Measurements from ENCODE around the gene GPR27.

The GPR27 gene

GRCh38 chr3:71784914-71785531, 31.4 kb downstream of the GPR27 start, which contains the start of gene PROK2:
PROK2 (minus strand) TSS chr3:71785148; CDS start chr3:71785052, 96 bp downstream.
- peak; percentile 31 for DNase-seq
- Histone ChIP-seq H3K4me1 (0 out of 2 replicates have a peak, but pooled peaks cover 4% of the 10 kb centered on the region), H3K27me3 (peaks cover 40% of the 10 kb centered on the region), H3K4me3 (ENCODE audit: low read depth, low read length) (peak within 1 kb of the TSS; percentile 40), H3K36me3 (no peaks in the 10 kb centered on the region), H3K9me3 (no peaks in the 10 kb centered on the region)
- TF ChIP-seq CTCF (IDR thresholded peaks at IDR 0.05; ENCODE audit: low read depth, low read length) = no peak

GRCh38 chr3:71785532-71786216, 32.0 kb downstream of the GPR27 start:
- Histone ChIP-seq H3K9me3 (no peaks in the 10 kb centered on the region), H3K4me1 (0 out of 2 replicates have a peak, but pooled peaks cover 4% of the 10 kb centered on the region), H3K27me3 (peaks cover 40% of the 10 kb centered on the region), H3K36me3 (no peaks in the 10 kb centered on the region), H3K4me3 (ENCODE audit: low read depth, low read length) (no peak overlapping the region)
- no peak for DNase-seq
- TF ChIP-seq CTCF (IDR thresholded peaks at IDR 0.05; ENCODE audit: low read depth, low read length) = no peak

- no peaks in the 10 kb centered on the region for H3K36me3 ChIP-seq
- no peaks in the 10 kb centered on the region for H3K9me3 ChIP-seq
- H3K4me3 ChIP-seq (ENCODE audit: low read depth, low read length) = no peak overlapping the region
- H3K27me3 ChIP-seq = peaks cover 40% of the 10 kb centered on the region
- DNase-seq = no peak
- H3K4me1 ChIP-seq = 0 out of 2 replicates have a peak, but pooled peaks cover 4% of the 10 kb centered on the region
- no peak for TF ChIP-seq CTCF (IDR thresholded peaks at IDR 0.05; ENCODE audit: low read depth, low read length)
These were observed 32.5 kb downstream of the GPR27 start for GRCh38 chr3:71786217-71786549.

GRCh38 chr3:71786551-71786950, 32.9 kb downstream of the GPR27 start:
- Histone ChIP-seq H3K4me1 (0 out of 2 replicates have a peak, but pooled peaks cover 4% of the 10 kb centered on the region), H3K4me3 (ENCODE audit: low read depth, low read length) (no peak overlapping the region), H3K27me3 (peaks cover 40% of the 10 kb centered on the region), H3K36me3 (no peaks in the 10 kb centered on the region), H3K9me3 (no peaks in the 10 kb centered on the region)
- no peak for TF ChIP-seq CTCF (IDR thresholded peaks at IDR 0.05; ENCODE audit: low read depth, low read length)
- DNase-seq = no peak

- TF ChIP-seq CTCF (IDR thresholded peaks at IDR 0.05; ENCODE audit: low read depth, low read length) = no peak
- Histone ChIP-seq H3K27me3 (peaks cover 36% of the 10 kb centered on the region), H3K9me3 (no peaks in the 10 kb centered on the region), H3K36me3 (no peaks in the 10 kb centered on the region), H3K4me1 (0 out of 2 replicates have a peak, but pooled peaks cover 4% of the 10 kb centered on the region), H3K4me3 (ENCODE audit: low read depth, low read length) (no peak overlapping the region)
- no peak for DNase-seq
These were observed 34.3 kb downstream of the GPR27 start for GRCh38 chr3:71787851-71788405.

- peaks cover 16% of the 10 kb centered on the region for H3K27me3 ChIP-seq
- TF ChIP-seq CTCF (IDR thresholded peaks at IDR 0.05; ENCODE audit: low read depth, low read length) = no peak
- H3K36me3 ChIP-seq = no peaks in the 10 kb centered on the region
- no peak overlapping the region for H3K4me3 ChIP-seq (ENCODE audit: low read depth, low read length)
- H3K4me1 ChIP-seq = 0 out of 2 replicates have a peak, but pooled peaks cover 4% of the 10 kb centered on the region
- H3K9me3 ChIP-seq = no peaks in the 10 kb centered on the region
- DNase-seq = no peak
These were observed 36.3 kb downstream of the GPR27 start for GRCh38 chr3:71789922-71790321.

Data from BE2C (cell line).